Stimulated activated CD8-positive, alpha-beta memory T cell treated with anti-CD3 and anti-CD28 coated beads, Interleukin-7, amount 100 ng/mL, for 24 hours (primary cell): Measurements from ENCODE around the gene FAM161A.
"Not testable (repeated sequence)": the region's sequence is repeated elsewhere in the genome, so short reads cannot be mapped to it uniquely, and the experiment has no call there.

ENCODE experiments used
- DNase-seq: peaks from one replicate; pipeline ENCODE4 v3.0.0-alpha.2; 2020; ENCODE audit warnings: low read depth

The FAM161A gene

DNA sequence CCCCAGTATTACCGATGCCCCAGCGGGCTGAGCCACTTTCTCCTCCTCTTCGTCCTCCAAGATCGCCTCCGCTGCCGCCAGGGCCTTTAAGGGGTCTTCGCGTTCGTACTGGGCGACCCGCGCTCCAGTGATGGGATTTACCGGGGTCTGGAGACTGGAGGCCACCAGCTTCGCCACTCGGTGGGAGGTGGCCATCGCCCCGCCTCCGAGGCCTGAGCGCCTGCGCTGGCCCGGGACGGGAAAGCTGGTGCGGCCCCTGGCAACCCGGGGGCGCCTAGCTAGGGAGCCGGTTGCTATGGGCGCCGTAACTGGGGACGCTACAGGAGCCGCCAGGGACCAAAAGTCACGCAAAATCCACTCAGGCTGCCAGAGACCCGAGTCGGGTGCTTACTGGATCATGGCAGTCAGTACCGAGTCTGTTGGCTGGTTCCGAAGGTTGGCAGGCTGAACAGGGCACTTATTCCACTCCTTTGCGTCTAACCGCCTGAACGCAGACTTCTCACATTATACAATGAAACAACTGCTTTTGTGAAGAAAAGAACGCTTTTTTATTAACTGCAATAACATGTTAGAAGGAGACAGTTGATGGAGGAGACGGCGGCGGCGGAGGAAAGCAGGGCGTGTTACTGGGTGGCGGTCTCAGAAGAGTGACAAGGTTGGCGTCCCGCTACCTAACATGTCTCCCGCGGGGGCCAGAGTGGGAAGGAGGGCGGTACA lies at the start of gene FAM161A:
Gene FAM161A (minus strand): TSS at position 214 of the 717 bp plus-strand sequence. CDS start 19 bp downstream, at position 195.
- DNase-seq: peak; percentile 52

DNA sequence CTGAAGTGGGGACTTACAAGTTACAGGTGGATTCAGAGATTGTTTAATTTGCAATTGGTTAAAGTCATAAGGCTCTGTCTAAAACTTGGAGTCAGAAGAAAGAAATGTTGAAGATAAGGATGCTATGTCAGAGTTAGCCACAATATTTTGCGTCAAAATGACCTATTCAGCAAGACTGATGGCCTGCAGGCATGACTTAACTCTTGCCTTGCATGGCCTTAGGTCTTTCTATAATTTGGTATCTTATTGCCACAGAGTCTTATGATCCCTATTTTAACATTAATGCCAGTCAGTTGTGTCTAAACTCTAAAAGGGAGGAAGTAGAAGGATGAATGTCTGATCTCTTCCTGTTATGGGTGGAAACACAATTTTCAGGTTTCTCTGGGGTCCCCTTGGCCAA lies 46.4 kb upstream of the FAM161A start:
- no peak for DNase-seq

DNA sequence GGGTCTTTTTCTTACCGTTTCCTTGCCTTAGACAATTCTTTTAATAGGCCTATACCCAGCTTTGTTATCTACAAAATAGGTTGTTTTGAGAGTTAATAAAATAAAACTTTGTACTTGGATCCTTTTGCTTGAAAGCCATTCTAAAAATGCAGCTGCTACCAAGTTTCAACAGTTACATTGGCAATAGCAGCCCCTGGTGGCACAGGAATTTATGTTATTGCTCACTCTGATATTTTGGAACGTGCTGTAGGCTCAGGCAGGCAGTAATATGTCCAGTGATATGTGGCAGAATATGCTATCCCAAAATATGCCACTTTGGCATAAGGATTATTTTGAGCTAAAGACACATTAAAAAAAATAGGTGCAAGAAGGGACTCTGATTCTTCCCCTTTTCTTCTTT lies 45.0 kb upstream of the FAM161A start:
- DNase-seq: no peak

DNA sequence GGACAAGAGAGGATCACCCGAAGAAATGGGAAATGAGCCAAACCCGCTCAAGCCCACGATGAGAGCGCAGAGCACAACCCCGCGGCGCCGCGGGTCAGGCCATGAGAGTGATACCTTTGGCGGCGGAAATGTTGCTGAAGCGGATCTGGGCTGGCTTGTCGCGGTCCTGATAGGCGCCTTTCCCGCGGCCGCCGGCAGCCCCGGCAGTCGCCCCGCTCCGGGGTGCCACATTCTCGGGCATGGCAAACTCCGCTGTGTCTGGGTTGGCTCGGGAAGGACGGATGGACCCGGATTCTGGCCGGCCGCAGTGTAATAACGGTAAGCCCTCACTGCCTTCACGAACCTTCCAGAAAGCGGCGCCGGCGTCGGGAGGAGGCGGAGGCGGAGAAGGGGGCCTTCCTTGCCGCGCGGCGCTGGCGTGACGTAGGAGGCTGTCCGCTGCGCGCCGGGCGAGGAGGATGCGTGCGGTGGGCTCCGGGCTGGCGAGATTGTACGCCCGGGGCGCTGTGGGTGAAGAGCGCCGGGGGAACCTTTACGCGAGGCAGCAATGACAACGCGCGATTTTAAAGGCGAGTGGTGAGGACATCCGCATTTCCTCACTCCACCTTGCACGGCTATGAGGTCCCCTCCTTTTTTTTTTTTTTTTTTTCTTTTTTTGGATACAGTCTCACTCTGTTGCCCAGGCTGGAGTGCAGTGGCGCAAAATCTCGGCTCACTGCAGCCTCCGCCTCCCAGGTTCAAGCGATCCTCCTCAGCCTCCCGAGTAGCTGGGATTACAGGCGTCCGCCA lies 34.6 kb upstream of the FAM161A start, which contains the start of gene CCT4:
Gene CCT4 (minus strand): TSS at position 390 of the 789 bp plus-strand sequence. CDS start 149 bp downstream, at position 241.
- DNase-seq: peak; percentile 82

GRCh38 chr2:61887717-61888266 lies 33.9 kb upstream of the FAM161A start:
- no peak for DNase-seq

- no peak for DNase-seq
Measured at GRCh38 chr2:61885896-61886603, 32.2 kb upstream of the FAM161A start.

DNA sequence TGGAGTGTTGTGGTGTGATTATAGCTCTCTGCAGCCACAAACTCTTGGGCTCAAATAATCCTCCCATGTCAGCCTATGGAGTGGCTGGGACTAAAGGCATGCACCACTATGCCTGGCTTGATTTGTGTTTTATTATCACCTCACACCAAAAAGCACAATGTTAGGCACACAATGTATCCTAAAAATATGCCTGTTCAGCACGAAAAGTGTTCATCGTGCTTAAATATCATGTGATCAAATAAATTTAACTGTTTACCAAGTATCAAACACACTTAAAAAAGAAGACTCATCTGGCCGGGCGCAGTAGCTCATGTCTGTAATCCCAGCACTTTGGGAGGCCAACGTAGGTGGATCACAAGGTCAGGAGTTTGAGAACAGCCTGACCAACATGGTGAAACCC lies 29.0 kb upstream of the FAM161A start:
- DNase-seq: no peak

GRCh38 chr2:61879351-61879750 lies 25.5 kb upstream of the FAM161A start:
- DNase-seq: not testable (repeated sequence)

- no peak for DNase-seq
Measured at GRCh38 chr2:61878761-61879160, 24.9 kb upstream of the FAM161A start.

GRCh38 chr2:61877571-61878245 lies 23.8 kb upstream of the FAM161A start:
- no peak for DNase-seq

DNA sequence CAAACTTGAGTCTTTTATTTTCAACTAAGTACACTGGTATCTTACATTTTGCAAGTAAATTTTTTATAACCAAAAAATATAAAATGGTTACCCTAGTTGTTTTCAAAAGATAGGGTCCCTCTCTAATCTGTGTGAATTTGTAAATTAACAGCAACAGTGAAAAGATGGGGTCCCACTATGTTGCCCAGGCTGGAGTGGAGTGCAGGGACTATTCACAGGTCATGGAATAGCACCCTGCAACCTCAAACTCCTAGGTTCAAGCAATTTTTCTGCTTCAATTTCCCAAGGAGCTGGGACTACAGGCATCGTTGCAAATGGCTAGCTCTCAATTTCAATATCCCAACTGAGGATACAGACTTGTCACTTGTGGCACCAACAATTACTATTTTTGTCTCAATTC lies 22.5 kb upstream of the FAM161A start:
- DNase-seq: no peak

DNA sequence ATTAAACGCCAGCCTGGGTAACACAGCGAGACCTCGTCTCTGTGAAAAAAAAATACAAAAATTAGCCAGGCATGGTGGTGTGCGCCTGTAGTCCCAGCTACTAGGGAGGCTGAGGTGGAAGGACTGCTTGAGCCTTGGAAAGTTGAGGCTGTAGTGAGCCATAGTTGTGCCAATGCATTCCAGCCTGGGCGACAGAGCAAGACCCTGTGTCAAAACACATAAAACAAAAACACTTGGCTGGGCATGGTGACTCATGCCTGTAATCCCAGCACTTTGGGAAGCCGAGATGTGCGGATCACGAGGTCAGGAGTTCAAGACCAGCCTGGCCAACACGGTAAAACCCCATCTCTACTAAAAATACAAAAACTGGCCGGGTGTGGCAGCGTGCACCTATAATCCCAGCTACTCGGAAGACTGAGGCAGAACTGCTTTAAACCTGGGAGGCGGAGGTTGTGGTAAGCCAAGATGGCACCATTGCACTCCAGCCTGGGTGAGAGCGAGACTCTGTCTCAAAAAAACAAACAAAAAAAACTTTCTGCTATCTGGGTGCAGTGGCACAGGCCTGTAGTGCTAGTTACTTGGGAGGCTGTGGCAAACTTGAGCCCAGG lies 12.7 kb upstream of the FAM161A start:
- DNase-seq: not testable (repeated sequence)

- no peak for DNase-seq
Measured at GRCh38 chr2:61862085-61862484, 8.2 kb upstream of the FAM161A start.

DNA sequence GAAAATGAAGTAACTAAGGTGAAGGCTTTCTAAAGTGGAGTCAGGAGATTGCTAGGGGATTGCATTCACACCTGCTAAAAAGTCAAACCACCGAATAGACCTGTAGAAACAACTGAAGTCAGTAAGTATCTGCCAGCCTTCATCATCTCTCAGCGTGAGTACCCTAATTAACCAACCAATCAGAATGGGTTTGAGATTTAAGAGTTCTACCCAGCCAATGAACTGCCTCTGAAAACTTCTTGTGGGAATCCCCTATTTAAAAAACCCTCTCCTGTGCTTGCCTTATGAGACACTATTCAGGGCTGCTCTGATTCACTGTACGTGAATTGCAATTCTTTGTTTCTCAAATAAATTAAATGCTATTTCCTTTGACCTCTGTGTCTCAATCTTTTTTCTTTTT lies 3.4 kb upstream of the FAM161A start:
- DNase-seq: no peak

DNA sequence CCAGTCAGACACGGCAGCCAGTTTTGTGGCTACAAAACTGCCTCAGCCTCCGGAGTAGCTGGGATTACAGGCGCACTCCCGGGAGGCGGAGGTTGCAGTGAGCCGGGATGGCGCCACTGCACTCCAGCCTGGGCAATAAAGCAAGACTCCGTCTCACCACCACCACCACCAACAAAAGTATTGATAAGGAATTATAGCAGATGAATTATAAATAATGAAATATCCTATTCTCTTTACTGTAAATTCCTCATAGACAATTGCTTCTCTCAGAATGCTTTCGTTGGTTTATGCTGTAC lies 1.4 kb upstream of the FAM161A start:
- DNase-seq: no peak

GRCh38 chr2:61854564-61855317 lies 881 bp upstream of the FAM161A start:
- DNase-seq: peak; percentile 67

DNA sequence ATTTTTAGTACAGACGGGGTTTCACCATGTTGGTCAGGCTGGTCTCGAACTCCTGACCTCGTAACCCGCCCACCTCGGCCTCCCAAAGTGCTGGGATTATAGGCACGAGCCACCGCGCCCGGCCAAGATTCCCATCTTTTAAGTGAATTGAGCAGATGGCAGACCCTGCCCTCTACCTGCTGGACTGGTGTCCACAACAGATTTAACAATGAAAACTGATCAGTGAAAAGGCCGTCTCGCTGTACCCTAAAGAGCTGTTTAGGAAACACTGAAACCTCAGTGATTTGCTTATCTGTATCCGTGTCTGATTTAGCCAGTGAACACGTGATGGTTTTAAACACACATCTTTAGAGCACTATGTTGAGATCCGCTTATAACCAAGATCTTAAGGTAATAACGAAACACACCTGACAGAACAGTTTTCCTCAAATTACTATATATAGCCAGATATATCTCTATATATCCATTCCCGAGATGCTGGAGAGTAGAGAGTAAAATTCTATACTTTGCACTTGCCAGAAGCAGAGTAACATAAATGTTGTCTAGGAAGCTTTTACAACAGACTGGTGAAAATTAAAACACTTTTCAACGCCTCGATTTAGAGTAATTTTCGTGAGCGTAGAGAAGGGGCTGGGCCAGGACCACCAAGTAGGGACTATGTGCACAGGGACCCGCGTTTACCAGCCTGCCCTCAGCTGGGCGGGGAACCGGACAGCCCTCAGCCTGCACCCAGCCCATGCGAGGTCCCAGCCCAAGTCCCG lies 594 bp downstream of the FAM161A start:
- DNase-seq: no peak

DNA sequence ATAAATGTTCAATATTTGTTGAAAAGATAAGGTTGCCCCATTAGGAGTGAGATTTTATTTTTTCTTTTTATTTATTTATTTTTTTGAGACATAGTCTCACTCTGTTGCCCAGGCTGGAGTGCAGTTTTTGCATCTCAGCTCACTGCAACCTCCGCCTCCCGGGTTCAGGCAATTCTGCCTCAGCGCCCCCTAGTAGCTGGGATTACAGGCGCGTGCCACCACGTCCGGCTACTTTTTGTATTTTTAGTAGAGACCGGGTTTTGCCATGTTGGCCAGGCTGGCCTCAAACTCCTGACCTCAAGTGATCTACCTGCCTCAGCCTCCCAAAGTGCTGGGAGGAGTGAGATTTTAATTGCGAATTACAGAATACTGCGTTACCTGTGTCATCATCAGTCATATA lies 2.6 kb downstream of the FAM161A start:
- DNase-seq: not testable (repeated sequence)

GRCh38 chr2:61845320-61845719 lies 8.5 kb downstream of the FAM161A start:
- no peak for DNase-seq

GRCh38 chr2:61841286-61841685 lies 12.6 kb downstream of the FAM161A start:
- DNase-seq: no peak
